Mesenteric fat pad (tissue), 1 donor: Measurements from ENCODE around the gene TET3. TPM values are rescaled to one million over a fixed set of nuclear protein-coding genes. Genes with fewer than 3 reads are reported as not detected.

Source experiments
- DNase-seq: peaks from one replicate; pipeline ENCODE4 v3.0.0-alpha.2; 2020; ENCODE audit warnings: low spot score
- total RNA-seq: library from RNA; stranded (reverse); fragmentation: NEBNext Ultra II Directional; extraction: Animal tissue kit (Norgen Biotek cat#: 25700); gene quantifications from one replicate; pipeline ENCODE4 v1.2.1, GENCODE V29; 2021
- donor health status: DM: yes; HTN: yes; CAD: no.

TET3 gene
- total RNA-seq, 1 donor from 2014 or later: 12.0 TPM

DNA sequence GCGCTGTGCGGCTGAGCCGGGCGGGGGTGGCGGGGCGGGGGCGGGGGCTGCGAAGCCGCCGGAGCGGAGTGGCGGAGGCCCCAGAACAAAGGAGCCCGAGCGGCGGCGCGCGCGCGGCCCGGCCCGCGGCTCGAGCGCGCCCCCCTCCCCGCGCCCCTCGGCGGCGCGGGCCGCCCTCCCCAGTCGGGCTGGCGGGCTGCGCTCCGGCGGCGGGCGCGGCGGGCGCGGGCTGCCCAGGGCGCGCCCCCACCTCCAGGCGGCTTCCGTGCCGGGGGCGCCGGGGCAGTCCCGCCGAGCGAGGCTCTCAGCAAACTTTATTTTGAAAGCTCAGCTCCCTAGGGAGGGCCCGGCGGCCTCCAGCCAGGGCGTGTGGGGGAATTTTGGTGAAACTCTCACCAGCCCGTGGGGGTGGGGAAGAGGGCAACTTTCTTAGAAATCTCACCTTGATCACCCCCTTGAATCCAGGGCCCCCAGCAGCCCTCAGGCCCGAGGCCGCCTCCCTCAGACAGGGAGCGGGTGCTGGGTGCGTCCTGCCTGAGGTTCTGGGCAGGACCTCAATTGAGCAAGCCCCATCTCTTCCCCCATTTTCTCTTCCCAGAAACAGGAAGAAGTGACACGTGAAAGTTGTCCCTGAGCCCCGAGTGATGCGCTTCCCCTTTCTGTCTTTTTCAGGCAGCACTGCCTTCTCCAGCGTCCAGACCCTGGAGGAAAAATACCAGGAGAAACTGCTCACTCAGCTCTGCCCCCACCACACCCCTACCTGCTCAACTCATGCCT lies 786 bp downstream of the TET3 start:
- DNase-seq: no peak

DNA sequence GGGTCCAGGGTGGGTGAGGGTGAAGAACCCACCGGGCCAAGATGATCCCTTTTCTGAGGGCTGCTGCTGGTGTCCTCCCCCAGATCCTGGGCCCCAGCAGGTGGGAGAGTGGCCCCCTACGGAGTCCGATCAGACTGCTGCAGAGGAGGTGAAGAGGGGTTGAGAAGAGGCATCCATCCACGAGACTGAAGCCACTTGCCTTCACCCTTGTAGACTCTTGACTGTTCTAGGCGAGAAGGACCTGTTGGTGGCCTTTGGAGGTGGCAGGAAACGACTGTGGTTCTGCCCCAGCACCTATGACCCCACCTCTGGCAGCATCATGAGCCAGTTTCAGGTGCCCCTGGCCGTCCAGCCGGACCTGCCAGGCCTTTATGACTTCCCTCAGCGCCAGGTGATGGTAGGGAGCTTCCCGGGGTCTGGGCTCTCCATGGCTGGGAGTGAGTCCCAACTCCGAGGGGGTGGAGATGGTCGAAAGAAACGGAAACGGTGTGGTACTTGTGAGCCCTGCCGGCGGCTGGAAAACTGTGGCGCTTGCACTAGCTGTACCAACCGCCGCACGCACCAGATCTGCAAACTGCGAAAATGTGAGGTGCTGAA lies 1.5 kb downstream of the TET3 start:
- no peak for DNase-seq

DNA sequence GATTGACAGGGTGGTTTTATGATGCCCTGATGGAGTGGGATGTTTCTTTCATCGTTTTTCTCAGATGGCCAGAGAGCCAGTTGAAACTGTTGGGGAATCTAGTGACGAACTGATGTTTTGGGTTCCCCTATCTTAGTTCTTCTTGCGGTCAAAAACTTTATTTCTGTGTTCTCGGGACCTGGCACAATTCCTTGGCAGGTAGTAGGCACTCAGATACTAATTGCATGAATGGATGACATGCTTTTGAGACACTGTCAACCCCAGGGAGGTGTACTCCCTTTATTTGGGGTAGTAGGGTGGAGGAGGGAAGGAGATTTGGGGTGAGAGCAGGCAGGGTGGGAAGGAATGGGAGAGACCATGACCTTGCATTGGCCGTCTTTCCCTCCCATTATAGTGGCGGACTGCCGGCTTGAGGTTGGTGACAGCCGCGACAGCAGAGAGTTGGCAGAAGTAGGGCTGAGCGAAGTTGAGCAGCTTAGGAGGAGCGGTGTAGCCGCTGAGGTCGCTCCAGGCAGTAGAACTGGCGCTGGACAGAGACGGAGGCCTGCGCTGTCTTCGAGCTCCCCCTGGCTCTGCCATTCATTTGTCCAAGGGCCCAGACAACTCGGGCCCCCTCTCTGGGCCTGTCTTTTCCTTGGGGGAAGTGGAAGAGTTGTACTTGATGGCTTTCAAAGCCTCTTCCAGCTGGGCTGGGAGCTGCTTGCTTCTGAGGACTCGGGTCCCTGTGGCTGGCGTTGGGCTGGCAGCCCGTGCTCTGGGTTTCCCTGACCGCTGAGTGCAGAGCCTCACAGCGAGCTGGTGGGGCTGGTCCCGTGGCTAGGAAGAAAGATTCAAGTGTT lies 2.6 kb downstream of the TET3 start:
- DNase-seq: no peak

DNA sequence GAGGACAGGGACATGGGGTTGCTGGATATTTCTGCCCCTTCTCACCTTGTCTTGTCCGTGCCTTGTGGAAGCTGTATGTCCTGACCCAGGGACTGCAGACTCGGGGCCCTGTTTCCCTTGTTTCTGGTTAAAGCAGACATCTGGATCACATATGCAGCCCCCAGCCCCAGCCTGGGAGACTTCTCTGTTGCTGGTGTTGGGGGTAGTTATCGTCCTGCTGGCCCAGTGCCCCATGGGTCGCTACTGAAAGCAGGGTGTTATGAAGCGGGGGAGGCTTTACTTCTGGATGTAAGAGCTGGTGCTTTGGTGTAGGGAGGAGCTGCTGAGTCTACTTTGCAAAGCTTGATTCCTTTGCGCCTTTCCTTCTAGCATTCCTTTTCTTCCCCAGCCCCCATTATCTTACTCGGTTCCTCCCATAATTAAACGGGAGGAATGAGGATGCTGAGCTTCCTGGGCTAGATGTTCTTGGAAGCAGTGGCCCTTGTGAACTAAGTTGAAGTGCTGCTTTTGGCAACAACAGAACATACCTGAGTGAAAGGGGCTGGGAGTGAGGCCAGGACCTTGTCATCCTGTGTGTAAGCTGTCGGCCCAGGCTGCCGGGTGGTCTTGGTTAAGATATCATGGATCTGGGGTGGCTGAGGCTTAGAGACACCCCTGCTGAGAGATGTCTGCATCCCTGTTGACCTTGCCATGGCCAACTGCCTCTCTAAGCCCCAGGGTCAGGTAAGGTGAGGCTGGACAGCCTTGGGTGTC lies 3.4 kb downstream of the TET3 start:
- DNase-seq: no peak

DNA sequence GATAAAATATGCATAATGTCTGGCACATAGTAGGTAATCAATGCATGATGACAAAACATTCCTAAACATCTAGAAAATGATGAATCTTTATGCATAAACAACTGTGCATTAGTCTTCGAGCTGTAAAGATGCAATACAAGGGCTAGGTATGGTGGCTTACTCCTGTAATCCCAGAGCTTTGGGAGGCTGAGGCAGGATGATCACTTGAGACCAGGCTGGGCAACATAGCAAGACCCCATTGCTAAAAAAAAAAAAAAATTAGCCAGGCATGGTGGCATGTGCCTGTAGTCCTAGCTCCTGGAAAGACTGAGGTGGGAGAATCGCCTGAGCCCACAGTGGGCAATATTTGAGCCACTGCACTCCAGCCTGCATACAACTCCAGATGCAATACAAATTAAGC lies 5.3 kb downstream of the TET3 start:
- no peak for DNase-seq

DNA sequence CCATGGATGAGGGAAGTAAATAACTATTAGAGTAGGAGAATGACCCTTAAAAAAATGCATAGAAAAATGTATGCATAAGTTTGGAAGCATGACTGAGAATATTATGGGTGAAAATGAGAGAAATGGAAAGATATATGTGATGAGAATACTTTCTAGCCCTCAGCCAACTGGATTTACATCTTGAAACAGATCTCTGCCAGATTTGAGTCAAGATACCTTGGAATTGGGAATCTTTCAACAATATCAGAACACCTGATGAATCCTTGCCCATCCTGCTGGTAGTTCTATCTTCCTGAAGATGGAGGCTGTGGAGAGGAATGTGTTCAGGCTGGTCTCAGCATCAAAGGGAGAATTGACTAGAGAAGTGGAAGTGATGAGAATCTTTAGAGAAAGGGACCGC lies 5.8 kb downstream of the TET3 start:
- DNase-seq: no peak

DNA sequence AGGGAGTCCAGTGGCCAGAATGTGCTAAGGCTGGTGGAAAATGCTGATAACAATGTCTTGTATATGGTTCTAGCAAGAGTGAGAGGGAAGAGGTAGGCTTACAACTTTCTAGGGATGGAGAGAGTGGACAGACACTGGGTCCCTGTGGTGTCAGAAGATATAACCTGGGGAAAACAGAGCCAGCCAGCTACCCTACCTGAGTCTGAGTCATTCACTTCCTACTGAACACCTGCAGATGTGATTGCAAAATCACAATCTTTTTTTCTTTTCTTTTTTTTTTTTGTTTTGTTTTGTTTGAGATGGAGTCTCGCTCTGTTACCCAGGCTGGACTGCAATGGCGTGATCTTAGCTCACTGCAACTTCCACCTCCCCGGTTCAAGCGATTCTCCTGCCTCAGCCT lies 7.3 kb downstream of the TET3 start:
- DNase-seq: no peak

DNA sequence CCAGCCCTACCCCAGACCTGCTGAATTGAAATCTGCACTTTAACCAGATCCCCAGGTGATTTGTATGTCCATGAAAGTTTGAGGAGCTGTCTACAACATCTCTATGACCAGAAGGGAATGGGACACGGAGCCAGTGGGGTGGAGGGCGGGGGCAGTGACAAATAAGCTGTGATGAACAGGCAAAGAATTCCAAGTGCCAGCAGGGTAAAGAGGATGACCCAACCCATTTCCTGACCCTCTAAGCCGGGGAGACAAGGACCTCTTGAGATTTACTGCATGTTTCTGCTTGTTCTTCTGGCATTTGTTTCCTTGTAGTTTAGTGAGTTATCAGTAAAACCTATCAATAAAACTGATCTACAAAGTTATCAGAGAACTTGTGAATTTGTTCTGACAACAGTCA lies 8.7 kb downstream of the TET3 start:
- DNase-seq: no peak

DNA sequence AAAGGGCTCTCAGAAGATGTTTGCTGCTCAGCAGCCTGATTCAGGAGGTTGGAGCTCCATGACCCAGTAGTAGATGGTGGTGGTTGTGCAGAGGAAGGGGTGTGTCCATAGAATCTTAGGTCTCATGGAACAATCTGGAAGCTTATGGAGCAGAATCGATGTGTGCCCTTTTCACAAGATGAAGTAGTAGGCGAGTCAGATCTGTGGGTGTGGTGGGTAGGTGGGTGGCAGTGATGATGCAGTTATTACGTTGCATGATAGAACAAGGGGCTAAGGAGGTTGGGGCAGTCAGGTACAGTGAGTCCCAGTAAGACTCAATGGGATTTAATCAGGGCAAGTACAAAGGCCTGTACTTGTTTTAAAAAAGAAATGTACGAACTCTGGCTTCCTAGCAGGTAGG lies 9.1 kb downstream of the TET3 start:
- no peak for DNase-seq

DNA sequence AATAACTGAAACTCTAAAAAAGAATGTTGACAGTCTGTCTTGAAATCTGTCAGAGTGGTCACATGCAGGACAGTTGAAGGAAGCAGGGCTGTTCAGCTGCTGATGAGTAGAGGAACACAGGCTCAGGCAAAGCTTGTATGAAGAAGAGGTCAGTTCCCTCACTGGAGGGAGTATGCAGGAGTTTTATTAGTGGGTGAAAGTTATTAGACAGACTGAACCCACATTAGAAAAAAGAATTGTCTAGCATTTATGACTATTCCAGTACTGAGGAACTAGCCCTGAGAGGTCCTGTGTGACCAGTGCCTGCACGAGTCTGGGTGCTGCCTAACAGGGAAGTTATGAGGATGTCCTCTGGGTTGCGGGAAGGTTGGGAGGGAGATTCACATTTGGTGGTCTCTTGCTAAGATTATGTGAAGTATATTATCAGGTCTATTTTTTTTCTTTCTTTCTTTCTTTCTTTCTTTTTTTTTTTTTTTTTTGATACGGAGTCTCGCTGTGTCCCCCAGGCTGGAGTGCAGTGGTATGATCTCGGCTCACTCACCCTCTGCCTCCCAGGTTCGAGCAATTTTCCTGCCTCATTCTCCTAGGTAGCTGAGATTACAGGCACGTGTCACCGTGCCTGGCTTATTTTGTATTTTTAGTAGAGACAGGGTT lies 9.6 kb downstream of the TET3 start:
- DNase-seq: no peak

DNA sequence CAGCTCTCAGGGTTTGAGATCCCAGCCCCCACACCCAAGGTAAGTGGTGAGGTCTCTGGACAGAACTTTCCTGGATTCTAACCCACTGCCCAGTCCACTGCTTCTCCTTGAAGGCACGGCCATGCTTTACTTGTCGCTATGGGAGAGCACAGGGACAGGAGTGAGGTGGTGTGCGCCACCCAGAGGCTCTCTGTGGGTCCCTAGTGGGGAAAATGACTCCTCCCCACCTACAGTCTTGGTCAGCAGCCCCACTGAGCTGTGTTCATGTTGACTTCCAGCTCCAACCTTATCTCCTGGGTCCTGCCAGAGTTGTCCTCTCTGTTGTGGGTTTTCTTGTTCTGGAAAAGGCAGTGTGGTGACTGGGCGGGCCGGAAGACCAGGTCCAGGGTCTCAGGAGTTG lies 11.1 kb downstream of the TET3 start:
- DNase-seq: no peak

DNA sequence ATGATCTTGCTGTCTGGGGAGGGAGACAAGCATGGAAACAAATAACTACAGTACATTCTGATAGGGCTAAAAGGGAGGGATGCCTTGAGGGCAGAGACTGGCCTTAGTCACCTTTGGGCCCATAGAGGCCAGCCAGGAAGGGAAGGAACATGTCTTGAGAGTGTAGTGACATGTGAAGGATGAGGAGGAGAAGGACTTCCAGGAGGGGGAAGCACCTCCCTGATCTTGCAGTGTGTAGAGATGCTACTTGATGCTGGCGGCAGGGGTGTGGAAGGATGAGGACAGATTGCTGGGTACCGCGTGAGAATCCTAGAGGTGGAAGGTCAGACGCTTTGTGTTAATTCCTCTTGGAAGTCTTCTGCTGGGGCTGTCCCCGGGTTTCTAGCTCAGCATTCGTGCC lies 13.1 kb downstream of the TET3 start:
- DNase-seq: no peak

DNA sequence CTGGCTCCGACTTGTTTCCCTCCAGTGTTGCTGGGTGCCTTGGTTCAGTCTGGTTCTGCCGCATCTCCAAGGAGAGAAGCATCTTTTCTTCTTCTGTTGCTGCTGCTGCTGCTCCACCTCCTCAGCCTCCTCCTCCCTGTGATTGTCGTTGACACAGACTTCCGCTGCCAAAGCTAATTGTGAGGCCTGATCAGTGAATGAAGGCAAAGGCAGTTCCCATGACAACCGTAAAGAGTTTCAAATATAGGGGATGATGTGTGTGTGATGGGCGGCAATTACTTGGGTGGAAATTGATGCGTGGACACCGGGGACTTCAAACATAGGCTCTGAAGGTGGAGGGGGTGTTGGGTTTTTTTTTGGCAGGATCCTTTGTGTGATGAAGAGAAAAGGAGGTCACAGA lies 13.7 kb downstream of the TET3 start:
- DNase-seq: no peak

DNA sequence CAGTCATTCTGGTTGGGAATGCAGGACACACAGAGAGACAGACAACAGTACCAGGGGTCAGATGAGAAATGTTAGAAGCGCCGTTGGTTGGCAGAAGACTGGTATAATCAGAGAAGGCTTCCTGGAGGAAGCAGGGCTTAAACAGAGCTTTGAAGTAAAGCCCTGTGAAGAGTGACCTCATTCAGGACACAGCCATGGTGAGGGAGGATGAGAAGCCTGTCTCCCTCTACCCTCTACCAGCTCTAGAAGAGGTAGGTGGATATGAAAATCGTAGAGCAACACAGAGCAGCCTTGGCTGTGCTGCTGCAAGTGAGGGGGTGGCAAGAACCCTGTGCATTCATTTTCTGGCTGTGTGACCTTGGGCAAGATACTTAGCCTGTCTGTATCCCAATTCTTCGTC lies 14.2 kb downstream of the TET3 start:
- DNase-seq: no peak

DNA sequence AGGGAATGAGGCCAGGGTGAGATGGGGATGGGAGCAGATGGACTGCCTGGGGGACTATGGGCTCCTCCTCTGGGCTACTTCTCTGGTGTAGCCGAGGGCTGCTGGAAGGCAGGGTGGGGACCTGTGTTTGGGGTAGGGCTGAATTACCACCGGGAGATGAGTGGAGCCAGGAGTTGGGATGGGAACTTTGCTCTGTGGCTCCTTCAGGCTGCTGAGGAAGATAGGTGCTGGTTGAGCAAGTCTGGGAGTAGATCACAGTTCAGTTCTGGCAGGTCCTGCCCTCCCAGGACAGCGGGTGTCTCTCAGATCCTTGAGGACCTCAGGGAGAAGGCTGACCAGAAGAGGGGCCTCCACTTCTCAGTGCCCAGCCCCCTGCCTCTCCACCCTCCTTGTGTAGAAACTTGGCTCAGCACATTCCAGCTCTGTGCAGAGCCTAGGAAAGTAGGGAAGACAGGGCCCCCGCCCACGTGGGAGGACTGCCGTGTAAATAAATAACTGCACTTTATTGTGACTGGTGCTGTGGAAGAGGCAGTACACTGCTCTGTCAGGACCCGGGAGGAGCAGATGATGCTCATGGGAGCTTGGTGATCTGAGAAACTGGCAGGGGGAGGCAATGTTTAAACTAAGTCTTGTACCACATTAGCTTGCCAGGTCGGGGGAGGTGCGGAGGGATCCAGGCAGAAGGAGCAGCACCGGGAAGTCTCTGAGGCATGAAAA lies 15.3 kb downstream of the TET3 start:
- no peak for DNase-seq

DNA sequence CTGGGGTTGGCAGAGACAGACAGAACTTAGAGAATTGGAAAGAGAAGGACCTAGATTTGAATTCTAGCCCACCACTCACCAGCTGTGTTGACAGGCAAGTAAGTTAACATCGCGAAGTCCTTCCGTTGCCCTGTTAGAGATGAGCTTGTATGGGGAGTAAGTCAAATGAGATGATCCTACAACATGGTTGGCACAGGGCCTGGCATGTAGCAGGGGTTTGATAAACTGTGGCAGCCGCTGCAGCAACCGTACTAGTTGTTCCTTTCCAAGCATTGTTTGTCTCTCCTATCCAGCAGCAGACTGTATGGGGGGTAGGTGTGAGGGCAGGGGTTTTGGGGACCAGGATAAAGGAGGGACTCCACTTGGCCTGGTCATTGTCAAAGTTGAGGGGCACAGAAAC lies 16.0 kb downstream of the TET3 start:
- no peak for DNase-seq

DNA sequence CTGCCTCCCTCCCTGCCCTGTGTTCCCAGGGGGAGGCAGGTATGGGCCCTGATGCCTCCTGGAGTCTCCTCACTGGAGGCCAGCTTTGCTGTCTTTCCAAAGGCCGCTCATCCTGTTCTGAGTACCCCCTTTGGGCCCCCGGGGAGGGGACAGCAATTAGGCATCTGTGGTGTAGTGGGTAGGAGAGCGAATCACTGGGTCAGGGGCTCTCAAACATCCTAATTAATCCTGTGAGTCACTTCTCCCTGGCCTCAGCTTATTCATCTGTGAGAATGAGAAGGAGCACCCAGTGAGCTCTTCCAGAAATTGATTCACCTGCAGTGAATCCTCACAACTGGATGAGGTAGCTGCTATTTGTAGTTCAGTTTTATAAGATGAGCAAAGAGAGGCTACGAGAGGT lies 16.4 kb downstream of the TET3 start:
- DNase-seq: no peak

DNA sequence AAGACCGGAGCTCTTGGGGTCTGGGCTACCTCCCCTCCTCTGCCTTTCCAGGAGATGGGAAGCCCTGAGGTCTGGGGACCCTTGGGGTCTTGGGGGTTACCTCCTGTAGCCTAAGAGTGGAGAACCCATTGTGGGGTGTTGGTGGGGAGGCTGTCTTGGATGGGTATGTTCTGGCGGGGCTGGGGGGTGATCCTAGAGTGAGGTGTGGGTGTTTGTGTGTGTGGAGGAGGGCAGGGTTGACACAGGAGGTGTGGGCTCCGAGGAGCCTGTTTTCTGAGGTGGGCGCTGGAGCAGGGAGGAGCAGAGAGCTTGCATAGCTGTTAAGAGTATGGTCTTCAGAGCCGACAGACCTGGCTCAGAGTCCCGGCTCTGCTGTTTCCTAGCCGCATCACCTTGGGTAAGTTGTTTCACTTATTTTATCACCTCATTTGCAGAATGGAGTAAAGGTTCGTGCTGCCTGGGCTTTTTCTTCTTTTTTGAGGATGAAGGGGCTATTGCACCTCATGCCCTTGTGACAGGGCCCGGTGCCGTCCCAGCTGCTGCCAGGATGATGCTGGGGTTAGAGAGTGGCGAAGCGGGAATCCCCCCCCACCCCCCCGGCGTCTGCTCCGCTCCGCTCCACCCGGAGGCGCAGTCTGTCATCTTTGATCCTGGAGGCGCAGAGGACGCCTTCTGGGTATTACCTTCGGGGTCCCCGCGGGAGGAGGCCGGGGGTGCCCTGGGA lies 17.2 kb downstream of the TET3 start:
- DNase-seq: no peak

DNA sequence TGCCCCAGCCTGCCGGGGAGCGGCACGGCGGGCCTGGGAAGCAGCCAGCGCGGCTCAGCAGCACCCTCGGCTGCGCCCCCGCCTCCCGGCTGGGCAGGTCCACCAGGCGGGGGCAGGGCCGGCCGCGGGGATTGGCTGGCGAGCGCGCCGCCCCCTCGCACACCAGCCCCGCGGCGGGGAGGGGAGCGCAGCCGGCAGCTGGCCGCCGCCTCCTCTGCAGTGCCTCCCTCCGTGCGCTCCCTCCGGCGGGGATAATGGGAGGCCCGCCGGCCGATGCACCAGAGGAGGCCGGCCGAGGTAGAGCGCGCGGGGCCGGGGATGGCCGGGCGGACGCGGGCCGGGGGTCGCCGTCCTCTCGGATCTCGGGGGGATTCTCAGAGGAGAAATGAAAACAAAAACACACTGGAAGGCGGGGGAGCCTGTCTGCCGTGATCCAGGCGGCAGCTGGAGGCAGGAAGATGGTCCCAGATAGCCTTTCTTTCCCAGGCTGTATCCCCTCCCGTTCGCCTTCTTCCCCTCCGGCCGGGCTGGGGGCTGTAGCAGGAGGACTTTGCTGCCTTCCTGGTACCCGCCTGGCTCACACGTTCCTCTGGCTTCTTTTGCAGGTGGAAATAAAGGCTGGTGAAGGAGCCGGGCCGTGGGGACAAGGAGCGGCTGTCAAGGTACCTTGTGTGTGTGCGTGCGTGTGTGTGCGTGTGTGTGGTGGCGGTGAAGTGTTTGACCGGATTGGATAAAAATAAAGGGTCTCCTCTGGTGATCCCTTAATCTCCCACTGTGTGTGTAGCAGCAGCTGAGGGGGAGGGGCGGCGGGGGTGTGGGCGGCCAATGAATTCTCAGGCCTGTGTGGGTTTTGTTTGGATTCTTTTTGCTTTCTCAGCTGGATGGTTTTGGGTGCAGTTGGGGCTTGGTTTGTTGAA lies 18.1 kb downstream of the TET3 start:
- peak; percentile 93 for DNase-seq
